Measurements from ENCODE around the gene FHL1. TPM values are rescaled to one million over a fixed set of nuclear protein-coding genes. Genes with fewer than 3 reads are reported as not detected.

Gene FHL1
- polyA plus RNA-seq, 1 of the 3 experiments (the other 2 are of a cell fraction), result 57.8 TPM

GRCh38 chrX:136210806-136211205 lies 63.5 kb downstream of the FHL1 start:
- 54% methylated on average over 5 of the region's 5 CpGs for WGBS (ENCODE audit: low lambda C conversion rate)
- POLR2A ChIA-PET, result no interaction called here
- CTCF ChIA-PET, result interaction anchor here (4.9 kb wide), 1 partner anchor 182 kb away, joined by 42 read pairs; no protein-coding TSS in a partner anchor

More at GRCh38 chrX:136210806-136211205, 63.5 kb downstream of the FHL1 start:
- DNase-seq, result no peak
- Histone ChIP-seq H3K36me3 (replicated peaks in 1 of 2; ENCODE audit: control insufficient read depth in 1 of 2, insufficient read depth in 2 of 2, low read length in 1 of 2) (peaks cover 0 to 24% of the 10 kb centered on the region in 2 experiments), H3K4me2 (no peak overlapping the region), H3K9me3 (no peaks in the 10 kb centered on the region), H3K4me1 (ENCODE audit: control insufficient read depth in 1 of 2, insufficient read depth in 2 of 2, low read depth in 1 of 2, low read length in 1 of 2) (no peaks in the 10 kb centered on the region; a peak in 1 of 4 replicates), H3K9ac (no peak overlapping the region), H3K27me3 (ENCODE audit: insufficient read depth) (peaks cover 6% of the 10 kb centered on the region; the same call in 1 of the 2 replicates), H3F3A (replicated peaks; ENCODE audit: insufficient read depth) (no peaks in the 10 kb centered on the region), H2AFZ (ENCODE audit: low read depth) (no peak overlapping the region), H3K4me3 (ENCODE audit: low read depth in 2 of 2, low read length in 1 of 2) (no peak overlapping the region), H4K20me1 (ENCODE audit: insufficient read depth) (no peaks in the 10 kb centered on the region), H3K27ac (ENCODE audit: low read depth in 2 of 2, low read length in 1 of 2) (no peak overlapping the region), H3K79me2 (ENCODE audit: insufficient read depth) (no peaks in the 10 kb centered on the region), H3K9me2 (no peaks in the 10 kb centered on the region)
- TF ChIP-seq RAD21 (IDR thresholded peaks at IDR 0.05; ENCODE audit: low read length), result no peak
- TF ChIP-seq MXI1 (IDR thresholded peaks at IDR 0.05; ENCODE audit: low read depth, low read length), result no peak
- no peak for TF ChIP-seq TAF1 (IDR thresholded peaks at IDR 0.05; ENCODE audit: borderline replicate concordance, low read depth, low read length)
- TF ChIP-seq MEF2A (IDR thresholded peaks at IDR 0.05; ENCODE audit: borderline replicate concordance, low read depth), result no peak
- no peak for TF ChIP-seq SIN3A (IDR thresholded peaks at IDR 0.05; ENCODE audit: borderline replicate concordance, low read depth, low read length)
- no peak for TF ChIP-seq POLR2AphosphoS5 (IDR thresholded peaks at IDR 0.05; ENCODE audit: low read depth, low read length)
- no peak for TF ChIP-seq YY1 (IDR thresholded peaks at IDR 0.05; ENCODE audit: low read depth)
- TF ChIP-seq, protein P1, sequence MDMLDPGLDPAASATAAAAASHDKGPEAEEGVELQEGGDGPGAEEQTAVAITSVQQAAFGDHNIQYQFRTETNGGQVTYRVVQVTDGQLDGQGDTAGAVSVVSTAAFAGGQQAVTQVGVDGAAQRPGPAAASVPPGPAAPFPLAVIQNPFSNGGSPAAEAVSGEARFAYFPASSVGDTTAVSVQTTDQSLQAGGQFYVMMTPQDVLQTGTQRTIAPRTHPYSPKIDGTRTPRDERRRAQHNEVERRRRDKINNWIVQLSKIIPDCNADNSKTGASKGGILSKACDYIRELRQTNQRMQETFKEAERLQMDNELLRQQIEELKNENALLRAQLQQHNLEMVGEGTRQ (IDR thresholded peaks at IDR 0.05; ENCODE audit: borderline replicate concordance, low read depth, low read length), result no peak
- no peak for TF ChIP-seq GATA2 (CRISPR knock-in tag; IDR thresholded peaks at IDR 0.05)
- no peak for TF ChIP-seq RCOR1 (IDR thresholded peaks at IDR 0.05; ENCODE audit: low read length)
- TF ChIP-seq JUND (IDR thresholded peaks at IDR 0.05), result no peak
- no peak for TF ChIP-seq RXRA (IDR thresholded peaks at IDR 0.05; ENCODE audit: borderline replicate concordance, low read depth)
- no peak for TF ChIP-seq EZH2phosphoT487 (IDR thresholded peaks at IDR 0.05; ENCODE audit: borderline replicate concordance, low read depth)
- TF ChIP-seq, protein P2, sequence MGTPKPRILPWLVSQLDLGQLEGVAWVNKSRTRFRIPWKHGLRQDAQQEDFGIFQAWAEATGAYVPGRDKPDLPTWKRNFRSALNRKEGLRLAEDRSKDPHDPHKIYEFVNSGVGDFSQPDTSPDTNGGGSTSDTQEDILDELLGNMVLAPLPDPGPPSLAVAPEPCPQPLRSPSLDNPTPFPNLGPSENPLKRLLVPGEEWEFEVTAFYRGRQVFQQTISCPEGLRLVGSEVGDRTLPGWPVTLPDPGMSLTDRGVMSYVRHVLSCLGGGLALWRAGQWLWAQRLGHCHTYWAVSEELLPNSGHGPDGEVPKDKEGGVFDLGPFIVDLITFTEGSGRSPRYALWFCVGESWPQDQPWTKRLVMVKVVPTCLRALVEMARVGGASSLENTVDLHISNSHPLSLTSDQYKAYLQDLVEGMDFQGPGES (IDR thresholded peaks at IDR 0.05; ENCODE audit: low read depth, low read length), result no peak
- no peak for TF ChIP-seq TEAD4 (IDR thresholded peaks at IDR 0.05; ENCODE audit: borderline replicate concordance, insufficient read depth)
- TF ChIP-seq, protein P3, sequence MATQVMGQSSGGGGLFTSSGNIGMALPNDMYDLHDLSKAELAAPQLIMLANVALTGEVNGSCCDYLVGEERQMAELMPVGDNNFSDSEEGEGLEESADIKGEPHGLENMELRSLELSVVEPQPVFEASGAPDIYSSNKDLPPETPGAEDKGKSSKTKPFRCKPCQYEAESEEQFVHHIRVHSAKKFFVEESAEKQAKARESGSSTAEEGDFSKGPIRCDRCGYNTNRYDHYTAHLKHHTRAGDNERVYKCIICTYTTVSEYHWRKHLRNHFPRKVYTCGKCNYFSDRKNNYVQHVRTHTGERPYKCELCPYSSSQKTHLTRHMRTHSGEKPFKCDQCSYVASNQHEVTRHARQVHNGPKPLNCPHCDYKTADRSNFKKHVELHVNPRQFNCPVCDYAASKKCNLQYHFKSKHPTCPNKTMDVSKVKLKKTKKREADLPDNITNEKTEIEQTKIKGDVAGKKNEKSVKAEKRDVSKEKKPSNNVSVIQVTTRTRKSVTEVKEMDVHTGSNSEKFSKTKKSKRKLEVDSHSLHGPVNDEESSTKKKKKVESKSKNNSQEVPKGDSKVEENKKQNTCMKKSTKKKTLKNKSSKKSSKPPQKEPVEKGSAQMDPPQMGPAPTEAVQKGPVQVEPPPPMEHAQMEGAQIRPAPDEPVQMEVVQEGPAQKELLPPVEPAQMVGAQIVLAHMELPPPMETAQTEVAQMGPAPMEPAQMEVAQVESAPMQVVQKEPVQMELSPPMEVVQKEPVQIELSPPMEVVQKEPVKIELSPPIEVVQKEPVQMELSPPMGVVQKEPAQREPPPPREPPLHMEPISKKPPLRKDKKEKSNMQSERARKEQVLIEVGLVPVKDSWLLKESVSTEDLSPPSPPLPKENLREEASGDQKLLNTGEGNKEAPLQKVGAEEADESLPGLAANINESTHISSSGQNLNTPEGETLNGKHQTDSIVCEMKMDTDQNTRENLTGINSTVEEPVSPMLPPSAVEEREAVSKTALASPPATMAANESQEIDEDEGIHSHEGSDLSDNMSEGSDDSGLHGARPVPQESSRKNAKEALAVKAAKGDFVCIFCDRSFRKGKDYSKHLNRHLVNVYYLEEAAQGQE (IDR thresholded peaks at IDR 0.05; ENCODE audit: low read depth, low read length), result no peak
- TF ChIP-seq, protein P4, sequence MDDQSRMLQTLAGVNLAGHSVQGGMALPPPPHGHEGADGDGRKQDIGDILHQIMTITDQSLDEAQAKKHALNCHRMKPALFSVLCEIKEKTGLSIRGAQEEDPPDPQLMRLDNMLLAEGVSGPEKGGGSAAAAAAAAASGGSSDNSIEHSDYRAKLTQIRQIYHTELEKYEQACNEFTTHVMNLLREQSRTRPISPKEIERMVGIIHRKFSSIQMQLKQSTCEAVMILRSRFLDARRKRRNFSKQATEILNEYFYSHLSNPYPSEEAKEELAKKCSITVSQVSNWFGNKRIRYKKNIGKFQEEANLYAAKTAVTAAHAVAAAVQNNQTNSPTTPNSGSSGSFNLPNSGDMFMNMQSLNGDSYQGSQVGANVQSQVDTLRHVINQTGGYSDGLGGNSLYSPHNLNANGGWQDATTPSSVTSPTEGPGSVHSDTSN (IDR thresholded peaks at IDR 0.05), result no peak
